Activated naive CD4-positive, alpha-beta T cell treated with anti-CD3 and anti-CD28 coated beads for 36 hours (primary cell): ENCODE data around the gene XAGE1B. TPM values are rescaled to one million over a fixed set of nuclear protein-coding genes. Genes with fewer than 3 reads are reported as not detected.
"Not testable (repeated sequence)": the region's sequence is repeated elsewhere in the genome, so short reads cannot be mapped to it uniquely, and the experiment has no call there.

Experiments used
- CTCF ChIA-PET: fragments of 350-600 bp; sonication (Branson Sonifier 250); formaldehyde crosslinking; loops from one replicate; lab custom pipeline; 2021; ENCODE audit warnings: antibody characterized with exemption; lab: Charles Lee
- DNase-seq: peaks from one replicate; pipeline ENCODE4 v3.0.0-alpha.2; 2020
- H3K27ac Mint-ChIP-seq: one replicate; pipeline ENCODE4 v1.8.0; 2021; ENCODE audit warnings: mild to moderate bottlenecking, mixed read lengths
- H3K27me3 Mint-ChIP-seq: one replicate; pipeline ENCODE4 v1.8.0; 2021; ENCODE audit warnings: low read depth, mixed read lengths
- H3K36me3 Mint-ChIP-seq: one replicate; pipeline ENCODE4 v1.8.0; 2021; ENCODE audit warnings: low read depth, mixed read lengths
- H3K4me1 Mint-ChIP-seq: one replicate; pipeline ENCODE4 v1.8.0; 2021; ENCODE audit warnings: low read depth, mixed read lengths
- H3K4me3 Mint-ChIP-seq: one replicate; pipeline ENCODE4 v1.8.0; 2021; ENCODE audit warnings: mild to moderate bottlenecking, moderate library complexity, mixed read lengths
- H3K9me3 Mint-ChIP-seq: one replicate; pipeline ENCODE4 v1.8.0; 2021; ENCODE audit warnings: mixed read lengths
- intact Hi-C: fragments of 100-400 bp; cut with micrococcal nuclease; formaldehyde crosslinking; loops from one replicate; pipeline ENCODE4 v1.15.1; 2023
- total RNA-seq, 2 experiments: library from RNA; stranded (reverse); gene quantifications; one replicate each; pipeline ENCODE4 v1.2.3, GENCODE V29; 2021

Gene XAGE1B
- total RNA-seq, 2 experiments from 2014 or later: not detected

- intact Hi-C loops: no loop called here
- CTCF ChIA-PET: no interaction called here
- H3K27me3 Mint-ChIP-seq: peaks cover 8% of the 10 kb centered on the region
- no peaks in the 10 kb centered on the region for H3K4me1 Mint-ChIP-seq
- no peak for DNase-seq
- no peaks in the 10 kb centered on the region for H3K9me3 Mint-ChIP-seq
- no peaks in the 10 kb centered on the region for H3K36me3 Mint-ChIP-seq
- no peak overlapping the region for H3K4me3 Mint-ChIP-seq
- H3K27ac Mint-ChIP-seq: no peak overlapping the region
Observed at GRCh38 chrX:52507331-52507730, 9.5 kb downstream of the XAGE1B start.

DNA sequence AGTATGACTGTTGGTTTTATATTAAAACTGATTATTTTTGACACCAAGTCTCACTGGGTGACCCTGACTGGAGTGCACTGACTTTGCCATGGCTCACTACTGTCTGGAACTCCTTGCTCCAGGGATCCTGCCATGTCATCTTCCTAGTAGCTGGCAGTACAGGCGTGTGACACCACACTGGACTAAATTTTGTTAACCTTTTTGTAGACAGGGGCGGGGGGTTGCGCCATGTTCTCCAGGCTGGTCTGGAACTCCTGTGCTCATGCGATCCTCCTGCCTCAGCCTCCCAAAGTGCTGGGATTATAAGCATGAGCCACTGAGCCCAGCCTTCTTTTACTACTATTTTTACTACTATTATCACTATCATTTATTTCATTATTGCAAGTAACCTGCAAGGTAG is 12.3 kb downstream of the XAGE1B start:
- H3K27me3 Mint-ChIP-seq: peaks cover 8% of the 10 kb centered on the region
- no peaks in the 10 kb centered on the region for H3K36me3 Mint-ChIP-seq

DNA sequence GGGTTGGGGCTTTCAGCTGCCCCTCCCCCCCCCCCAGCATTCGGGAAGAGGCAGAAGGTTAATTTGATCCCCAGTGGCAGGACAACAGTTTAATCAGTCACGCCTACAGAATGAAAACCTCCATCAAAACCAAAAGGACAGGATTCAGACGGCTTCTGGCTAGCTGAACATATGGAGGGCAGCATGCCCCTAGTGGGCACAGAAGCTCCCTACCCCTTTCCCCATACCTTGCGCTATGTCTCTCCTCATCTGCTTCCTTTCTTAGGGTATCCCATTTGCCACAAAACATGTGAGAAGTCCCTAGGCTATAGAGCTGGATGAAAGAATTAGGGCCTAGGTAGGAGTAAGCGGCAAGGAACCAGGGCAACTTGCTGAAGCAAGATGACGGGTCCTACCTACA is 15.5 kb downstream of the XAGE1B start:
- intact Hi-C loops, CTCF ChIA-PET: not testable (repeated sequence)

More for the DNA sequence above, 12.3 kb downstream of the XAGE1B start:
- Mint-ChIP-seq H3K4me1 (no peaks in the 10 kb centered on the region), H3K27ac (no peak overlapping the region), H3K4me3 (no peak overlapping the region), H3K9me3 (no peaks in the 10 kb centered on the region)
- CTCF ChIA-PET: no interaction called here
- intact Hi-C loops: no loop called here
- DNase-seq: no peak

DNA sequence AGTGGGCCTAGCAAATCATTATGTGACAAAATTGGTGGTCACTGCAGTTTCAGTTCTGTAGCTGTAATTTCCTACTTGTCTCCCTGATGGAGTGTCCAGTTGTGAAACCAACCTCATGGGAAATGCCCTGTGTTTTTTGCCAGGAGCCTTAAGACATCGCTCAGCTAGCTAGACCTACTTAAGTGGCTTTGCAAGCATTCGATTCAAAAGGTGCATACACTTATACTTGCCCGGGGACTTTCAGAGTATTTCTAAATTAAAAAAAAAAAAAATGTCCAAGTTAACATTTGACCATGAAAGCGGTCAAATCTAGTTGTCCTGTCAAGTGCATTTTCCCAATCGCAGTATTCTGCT is 20.5 kb downstream of the XAGE1B start:
- H3K36me3 Mint-ChIP-seq, H3K9me3 Mint-ChIP-seq, H3K4me3 Mint-ChIP-seq, H3K27ac Mint-ChIP-seq, H3K27me3 Mint-ChIP-seq, intact Hi-C loops, H3K4me1 Mint-ChIP-seq, DNase-seq, CTCF ChIA-PET: not testable (repeated sequence)

More for the DNA sequence above, 15.5 kb downstream of the XAGE1B start:
- H3K27ac Mint-ChIP-seq, DNase-seq, H3K9me3 Mint-ChIP-seq, H3K36me3 Mint-ChIP-seq, H3K27me3 Mint-ChIP-seq, H3K4me1 Mint-ChIP-seq, H3K4me3 Mint-ChIP-seq: not testable (repeated sequence)

GRCh38 chrX:52495545-52496418 is 21.1 kb downstream of the XAGE1B start, which contains the start of gene XAGE1A:
TSS of gene XAGE1A (plus strand) at chrX:52495808. CDS start at chrX:52497362, 1,554 bp downstream.
- H3K4me1 Mint-ChIP-seq, H3K36me3 Mint-ChIP-seq, H3K27ac Mint-ChIP-seq, H3K27me3 Mint-ChIP-seq, CTCF ChIA-PET, DNase-seq, H3K9me3 Mint-ChIP-seq, H3K4me3 Mint-ChIP-seq, intact Hi-C loops: not testable (repeated sequence)

- DNase-seq, H3K36me3 Mint-ChIP-seq, CTCF ChIA-PET, H3K27ac Mint-ChIP-seq, H3K9me3 Mint-ChIP-seq, intact Hi-C loops, H3K4me3 Mint-ChIP-seq, H3K27me3 Mint-ChIP-seq, H3K4me1 Mint-ChIP-seq: not testable (repeated sequence)
Observed at GRCh38 chrX:52471301-52471700, 45.6 kb downstream of the XAGE1B start.

Other genes with a start within 250 kb of the XAGE1B start
- gene XAGE2, start 148.0 kb downstream of the XAGE1B start, total RNA-seq: not detected
- not detected for gene XAGE1A, start 21.3 kb downstream of the XAGE1B start, total RNA-seq
- gene SSX7, start 137.8 kb upstream of the XAGE1B start, total RNA-seq: not detected
- gene SSX2, start 190.1 kb upstream of the XAGE1B start, total RNA-seq: not detected
- gene SSX2B, start 234.2 kb upstream of the XAGE1B start, total RNA-seq: not detected